DND-41 (cell line): ENCODE results near the gene MT1G.

Experiments used
- EZH2 ChIP-seq: IDR thresholded peaks from 3 replicates; pipeline ENCODE4 v1.6.1; 2012; ENCODE audit warnings: borderline replicate concordance, low read depth, mild to moderate bottlenecking, moderate library complexity, low read length, inconsistent platforms; ENCODE audit not compliant: severe bottlenecking
- TF ChIP-seq, protein P1 (sequence below): IDR thresholded peaks from 2 replicates; pipeline ENCODE4 v1.5.1; 2012; ENCODE audit warnings: borderline replicate concordance, low read length, moderate library complexity, mild to moderate bottlenecking; ENCODE audit not compliant: poor library complexity, severe bottlenecking; ENCODE audit errors: extremely low read depth

- TF ChIP-seq, protein P1, sequence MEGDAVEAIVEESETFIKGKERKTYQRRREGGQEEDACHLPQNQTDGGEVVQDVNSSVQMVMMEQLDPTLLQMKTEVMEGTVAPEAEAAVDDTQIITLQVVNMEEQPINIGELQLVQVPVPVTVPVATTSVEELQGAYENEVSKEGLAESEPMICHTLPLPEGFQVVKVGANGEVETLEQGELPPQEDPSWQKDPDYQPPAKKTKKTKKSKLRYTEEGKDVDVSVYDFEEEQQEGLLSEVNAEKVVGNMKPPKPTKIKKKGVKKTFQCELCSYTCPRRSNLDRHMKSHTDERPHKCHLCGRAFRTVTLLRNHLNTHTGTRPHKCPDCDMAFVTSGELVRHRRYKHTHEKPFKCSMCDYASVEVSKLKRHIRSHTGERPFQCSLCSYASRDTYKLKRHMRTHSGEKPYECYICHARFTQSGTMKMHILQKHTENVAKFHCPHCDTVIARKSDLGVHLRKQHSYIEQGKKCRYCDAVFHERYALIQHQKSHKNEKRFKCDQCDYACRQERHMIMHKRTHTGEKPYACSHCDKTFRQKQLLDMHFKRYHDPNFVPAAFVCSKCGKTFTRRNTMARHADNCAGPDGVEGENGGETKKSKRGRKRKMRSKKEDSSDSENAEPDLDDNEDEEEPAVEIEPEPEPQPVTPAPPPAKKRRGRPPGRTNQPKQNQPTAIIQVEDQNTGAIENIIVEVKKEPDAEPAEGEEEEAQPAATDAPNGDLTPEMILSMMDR, result no peak
- TF ChIP-seq EZH2, result no peak
These were observed 12.0 kb upstream of the MT1G start for GRCh38 chr16:56679818-56680217.
